SU-DHL-6 (cell line): ENCODE results near the gene SCFD2.

ENCODE experiments used
- CTCF ChIP-seq: fragments of 200-600 bp; sonication (generic); IDR thresholded peaks from one replicate; pipeline ENCODE4 v1.5.1; 2017; ENCODE audit warnings: antibody characterized with exemption, mild to moderate bottlenecking, low read length, moderate library complexity; ENCODE audit not compliant: insufficient read depth, poor library complexity, severe bottlenecking
- EZH2phosphoT487 ChIP-seq: fragments of 200-600 bp; sonication (generic), shearing (Covaris generic); conservative IDR thresholded peaks from 2 replicates; pipeline ENCODE4 v1.6.1; 2018; ENCODE audit warnings: mild to moderate bottlenecking, antibody characterized with exemption, low read length, moderate library complexity, mixed read lengths

- TF ChIP-seq CTCF, result no peak
- no peak for TF ChIP-seq EZH2phosphoT487
Measured at GRCh38 chr4:52823702-52824092, 542.2 kb downstream of the SCFD2 start.
